ENCODE results near the gene FOXO1.
A peak's percentile ranks its signal among the peaks of the same experiment; 100 is the strongest.

FOXO1 gene

DNA sequence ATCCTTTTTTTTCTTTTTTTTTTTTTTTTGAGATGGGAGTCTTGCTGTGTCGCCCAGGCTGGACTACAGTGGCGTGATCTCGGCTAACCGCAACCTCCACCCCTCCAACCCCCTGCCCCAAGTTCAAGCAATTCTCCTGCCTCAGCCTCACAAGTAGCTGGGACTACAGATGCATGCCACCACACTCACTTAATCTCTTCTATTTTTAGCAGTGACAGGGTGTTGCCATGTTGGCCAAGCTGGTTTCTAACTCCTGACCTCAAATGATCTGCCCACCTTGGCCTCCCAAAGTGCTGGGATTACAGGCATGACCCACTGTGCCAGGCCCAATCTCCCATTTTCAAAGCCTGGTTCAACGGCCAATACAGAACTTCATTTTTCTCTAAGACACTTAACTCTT is 9.1 kb downstream of the FOXO1 start:
- H3K4ac ChIP-seq (ENCODE audit: low read depth in 1 of 2, low read length in 2 of 2), result no peak overlapping the region
- no peaks in the 10 kb centered on the region for H3K4me1 ChIP-seq (ENCODE audit: control insufficient read depth, insufficient read depth, low read depth, low read length)
- no peak overlapping the region for H2BK15ac ChIP-seq (ENCODE audit: low read depth, poor library complexity, severe bottlenecking)
- no peaks in the 10 kb centered on the region for H3K27me3 ChIP-seq (ENCODE audit: control insufficient read depth in 1 of 2, insufficient read depth in 1 of 2, low read length in 2 of 2)
- no peak overlapping the region for H2BK12ac ChIP-seq (ENCODE audit: low read length in 2 of 2)
- H2AFZ ChIP-seq (ENCODE audit: low read depth, low read length), result no peak overlapping the region
- H4K91ac ChIP-seq (ENCODE audit: low read length), result no peak overlapping the region
- WGBS, result 92% methylated on average over 5 of the region's 5 CpGs
- DNase-seq, result no peak
- no peak overlapping the region for H3K4me3 ChIP-seq (ENCODE audit: insufficient read depth in 1 of 2, low read depth in 1 of 2, low read length in 2 of 2)
- no peak overlapping the region for H3K27ac ChIP-seq (ENCODE audit: low read length, poor library complexity, severe bottlenecking)
- H3K9me3 ChIP-seq (ENCODE audit: control insufficient read depth, low read length), result no peaks in the 10 kb centered on the region
- H2AK5ac ChIP-seq (ENCODE audit: low read length, severe bottlenecking), result no peak overlapping the region
- no peak overlapping the region for H3K18ac ChIP-seq (ENCODE audit: low read depth in 1 of 2, low read length in 2 of 2)
- no peak overlapping the region for H3K4me2 ChIP-seq (ENCODE audit: low read length, poor library complexity, severe bottlenecking)
- H3K23ac ChIP-seq (ENCODE audit: low read length in 2 of 2), result no peak overlapping the region
- H2BK5ac ChIP-seq (ENCODE audit: low read depth, low read length, poor library complexity, severe bottlenecking), result no peak overlapping the region
- H3K14ac ChIP-seq (ENCODE audit: low read length in 2 of 2), result no peak overlapping the region
- H3K9ac ChIP-seq (ENCODE audit: low read length), result no peak overlapping the region
- no peaks in the 10 kb centered on the region for H3K36me3 ChIP-seq (ENCODE audit: control insufficient read depth in 1 of 2, insufficient read depth in 2 of 2, low read depth in 1 of 2, low read length in 2 of 2)
- peaks cover 20% of the 10 kb centered on the region for H3K79me1 ChIP-seq (replicated peaks; ENCODE audit: low read length, poor library complexity, severe bottlenecking)
- H4K8ac ChIP-seq (ENCODE audit: low read length), result no peak overlapping the region
- no peak overlapping the region for H2BK120ac ChIP-seq (ENCODE audit: low read depth, low read length)

- no peak overlapping the region for H2BK12ac ChIP-seq (ENCODE audit: low read length in 2 of 2)
- no peak overlapping the region for H4K91ac ChIP-seq (ENCODE audit: low read length)
- H3K4ac ChIP-seq (ENCODE audit: low read depth in 1 of 2, low read length in 2 of 2), result no peak overlapping the region
- DNase-seq, result no peak
- no peaks in the 10 kb centered on the region for H3K27me3 ChIP-seq (ENCODE audit: control insufficient read depth in 1 of 2, insufficient read depth in 1 of 2, low read length in 2 of 2)
- no peak overlapping the region for H2AK5ac ChIP-seq (ENCODE audit: low read length, severe bottlenecking)
- no peak overlapping the region for H3K14ac ChIP-seq (ENCODE audit: low read length in 2 of 2)
- no peak overlapping the region for H2AFZ ChIP-seq (ENCODE audit: low read depth, low read length)
- no peak overlapping the region for H3K4me2 ChIP-seq (ENCODE audit: low read length, poor library complexity, severe bottlenecking)
- H3K23ac ChIP-seq (ENCODE audit: low read length in 2 of 2), result no peak overlapping the region
- 100% methylated on average over 1 of the region's 1 CpG for WGBS
- H3K9me3 ChIP-seq (ENCODE audit: control insufficient read depth, low read length), result no peaks in the 10 kb centered on the region
- H3K9ac ChIP-seq (ENCODE audit: low read length), result no peak overlapping the region
- no peaks in the 10 kb centered on the region for H3K36me3 ChIP-seq (ENCODE audit: control insufficient read depth in 1 of 2, insufficient read depth in 2 of 2, low read depth in 1 of 2, low read length in 2 of 2)
- H3K4me1 ChIP-seq (ENCODE audit: control insufficient read depth, insufficient read depth, low read depth, low read length), result no peaks in the 10 kb centered on the region
- no peak overlapping the region for H2BK120ac ChIP-seq (ENCODE audit: low read depth, low read length)
- H3K27ac ChIP-seq (ENCODE audit: low read length, poor library complexity, severe bottlenecking), result no peak overlapping the region
- H4K8ac ChIP-seq (ENCODE audit: low read length), result no peak overlapping the region
- H2BK5ac ChIP-seq (ENCODE audit: low read depth, low read length, poor library complexity, severe bottlenecking), result no peak overlapping the region
- peaks cover 24% of the 10 kb centered on the region for H3K79me1 ChIP-seq (replicated peaks; ENCODE audit: low read length, poor library complexity, severe bottlenecking)
- H3K4me3 ChIP-seq (ENCODE audit: insufficient read depth in 1 of 2, low read depth in 1 of 2, low read length in 2 of 2), result no peak overlapping the region
- no peak overlapping the region for H2BK15ac ChIP-seq (ENCODE audit: low read depth, poor library complexity, severe bottlenecking)
- H3K18ac ChIP-seq (ENCODE audit: low read depth in 1 of 2, low read length in 2 of 2), result no peak overlapping the region
Measured at GRCh38 chr13:40656358-40656757, 10.1 kb downstream of the FOXO1 start.

DNA sequence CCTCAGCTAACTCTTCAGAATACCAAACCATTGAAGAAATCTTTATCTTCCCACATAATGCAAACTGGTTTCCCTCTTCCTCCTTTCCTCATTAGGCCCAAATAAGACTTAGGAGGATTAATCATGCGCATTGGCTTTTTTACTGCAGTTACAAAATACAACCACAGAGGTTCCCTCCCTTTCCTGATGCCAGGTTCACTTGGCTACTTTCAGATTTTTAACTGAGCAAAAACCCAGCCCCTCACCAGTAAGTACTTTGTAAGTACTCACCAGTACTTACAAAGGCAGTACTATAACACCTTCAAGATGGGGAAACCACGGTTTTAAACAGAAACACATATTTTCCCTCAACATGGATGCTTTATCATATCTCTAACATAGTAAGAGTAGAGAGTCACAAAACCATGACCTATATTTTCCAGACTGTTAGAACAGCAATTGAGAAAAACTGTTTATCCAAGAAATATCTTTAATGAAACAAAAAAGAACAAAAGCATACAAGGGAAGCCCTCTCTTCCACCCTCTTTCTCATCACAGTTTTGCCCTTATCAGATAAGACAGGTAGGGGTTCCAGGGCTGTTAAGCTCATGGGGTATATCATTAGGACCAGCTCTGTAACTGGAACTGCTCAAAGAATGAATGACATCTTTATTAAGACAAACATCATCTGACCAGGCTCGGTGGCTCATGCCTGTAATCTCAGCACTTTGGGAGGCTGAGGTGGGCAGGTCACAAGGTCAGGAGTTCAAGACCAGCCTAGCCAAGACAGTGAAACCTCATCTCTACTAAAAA is 12.7 kb downstream of the FOXO1 start:
- Histone ChIP-seq H2AK5ac (ENCODE audit: low read length, severe bottlenecking) (no peak overlapping the region), H3K14ac (ENCODE audit: low read length in 2 of 2) (no peak overlapping the region), H3K18ac (ENCODE audit: low read depth in 1 of 2, low read length in 2 of 2) (no peak overlapping the region), H3K9ac (ENCODE audit: low read length) (no peak overlapping the region), H4K8ac (ENCODE audit: low read length) (no peak overlapping the region), H3K23ac (ENCODE audit: low read length in 2 of 2) (no peak overlapping the region), H2AFZ (ENCODE audit: low read depth, low read length) (no peak overlapping the region), H3K36me3 (ENCODE audit: control insufficient read depth in 1 of 2, insufficient read depth in 2 of 2, low read depth in 1 of 2, low read length in 2 of 2) (no peaks in the 10 kb centered on the region), H3K9me3 (ENCODE audit: control insufficient read depth, low read length) (no peaks in the 10 kb centered on the region), H3K4me1 (ENCODE audit: control insufficient read depth, insufficient read depth, low read depth, low read length) (peaks cover 1% of the 10 kb centered on the region), H2BK5ac (ENCODE audit: low read depth, low read length, poor library complexity, severe bottlenecking) (no peak overlapping the region), H2BK120ac (ENCODE audit: low read depth, low read length) (no peak overlapping the region), H2BK15ac (ENCODE audit: low read depth, poor library complexity, severe bottlenecking) (no peak overlapping the region), H3K27ac (ENCODE audit: low read length, poor library complexity, severe bottlenecking) (no peak overlapping the region), H2BK12ac (ENCODE audit: low read length in 2 of 2) (no peak overlapping the region), H3K4ac (ENCODE audit: low read depth in 1 of 2, low read length in 2 of 2) (no peak overlapping the region), H3K79me1 (replicated peaks; ENCODE audit: low read length, poor library complexity, severe bottlenecking) (peaks cover 27% of the 10 kb centered on the region), H4K91ac (ENCODE audit: low read length) (no peak overlapping the region), H3K27me3 (ENCODE audit: control insufficient read depth in 1 of 2, insufficient read depth in 1 of 2, low read length in 2 of 2) (no peaks in the 10 kb centered on the region), H3K4me2 (ENCODE audit: low read length, poor library complexity, severe bottlenecking) (no peak overlapping the region), H3K4me3 (ENCODE audit: insufficient read depth in 1 of 2, low read depth in 1 of 2, low read length in 2 of 2) (no peak overlapping the region)
- peak; percentile 16 for DNase-seq
- 38% methylated on average over 2 of the region's 3 CpGs for WGBS

DNA sequence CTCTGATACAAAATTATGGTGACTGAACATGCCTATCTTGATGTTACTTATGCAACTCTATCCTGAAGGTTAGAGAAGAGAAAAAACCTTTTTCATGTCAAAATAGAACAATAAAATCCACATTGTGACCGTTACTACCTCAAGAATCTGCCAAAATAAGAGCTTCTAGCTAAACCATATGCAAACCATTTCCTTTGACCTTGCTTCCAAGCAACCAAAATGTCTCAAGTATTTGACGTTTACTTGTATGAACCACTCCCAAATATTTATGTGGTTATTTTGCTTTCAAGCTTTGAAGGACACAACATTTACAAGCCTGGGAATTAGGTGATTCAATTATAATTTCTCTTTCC is 13.9 kb downstream of the FOXO1 start:
- Histone ChIP-seq H3K23ac (ENCODE audit: low read length in 2 of 2) (no peak overlapping the region), H3K9ac (ENCODE audit: low read length) (no peak overlapping the region), H2BK120ac (ENCODE audit: low read depth, low read length) (no peak overlapping the region), H2BK5ac (ENCODE audit: low read depth, low read length, poor library complexity, severe bottlenecking) (no peak overlapping the region), H2BK15ac (ENCODE audit: low read depth, poor library complexity, severe bottlenecking) (no peak overlapping the region), H2AFZ (ENCODE audit: low read depth, low read length) (no peak overlapping the region), H3K79me1 (replicated peaks; ENCODE audit: low read length, poor library complexity, severe bottlenecking) (peaks cover 23% of the 10 kb centered on the region), H3K27me3 (ENCODE audit: control insufficient read depth in 1 of 2, insufficient read depth in 1 of 2, low read length in 2 of 2) (no peaks in the 10 kb centered on the region), H3K36me3 (ENCODE audit: control insufficient read depth in 1 of 2, insufficient read depth in 2 of 2, low read depth in 1 of 2, low read length in 2 of 2) (no peaks in the 10 kb centered on the region), H4K8ac (ENCODE audit: low read length) (no peak overlapping the region), H4K91ac (ENCODE audit: low read length) (no peak overlapping the region), H2BK12ac (ENCODE audit: low read length in 2 of 2) (no peak overlapping the region), H3K18ac (ENCODE audit: low read depth in 1 of 2, low read length in 2 of 2) (no peak overlapping the region), H2AK5ac (ENCODE audit: low read length, severe bottlenecking) (no peak overlapping the region), H3K4me3 (ENCODE audit: insufficient read depth in 1 of 2, low read depth in 1 of 2, low read length in 2 of 2) (no peak overlapping the region), H3K9me3 (ENCODE audit: control insufficient read depth, low read length) (no peaks in the 10 kb centered on the region), H3K4me2 (ENCODE audit: low read length, poor library complexity, severe bottlenecking) (no peak overlapping the region), H3K14ac (ENCODE audit: low read length in 2 of 2) (no peak overlapping the region), H3K27ac (ENCODE audit: low read length, poor library complexity, severe bottlenecking) (no peak overlapping the region), H3K4ac (ENCODE audit: low read depth in 1 of 2, low read length in 2 of 2) (no peak overlapping the region), H3K4me1 (ENCODE audit: control insufficient read depth, insufficient read depth, low read depth, low read length) (peaks cover 1% of the 10 kb centered on the region)
- no peak for DNase-seq
- WGBS, result 76% methylated on average over 2 of the region's 2 CpGs

All from mesenchymal stem cell (in vitro differentiated cells and primary cell).